ENCODE data around the gene SPATA16.
"Not testable (repeated sequence)": the region's sequence is repeated elsewhere in the genome, so short reads cannot be mapped to it uniquely, and the experiment has no call there.

SPATA16 gene

GRCh38 chr3:173140986-173141385, at the start of gene SPATA16:
Gene SPATA16 (minus strand): TSS chr3:173141235. CDS start chr3:173117731, 23,504 bp downstream.
- no peak for DNase-seq

GRCh38 chr3:173183022-173183421, 42.0 kb upstream of the SPATA16 start:
- DNase-seq = not testable (repeated sequence)

GRCh38 chr3:173173652-173174051, 32.6 kb upstream of the SPATA16 start:
- DNase-seq = no peak

GRCh38 chr3:173159139-173159538, 18.1 kb upstream of the SPATA16 start:
- not testable (repeated sequence) for DNase-seq

- DNase-seq = not testable (repeated sequence)
Observed at GRCh38 chr3:173156533-173156932, 15.5 kb upstream of the SPATA16 start.

GRCh38 chr3:173153631-173154030, 12.6 kb upstream of the SPATA16 start:
- DNase-seq = no peak

GRCh38 chr3:173139420-173139819, 1.6 kb downstream of the SPATA16 start:
- DNase-seq = no peak

- no peak for DNase-seq
Observed at GRCh38 chr3:173138026-173138425, 3.0 kb downstream of the SPATA16 start.

- no peak for DNase-seq
Observed at GRCh38 chr3:173135059-173135458, 6.0 kb downstream of the SPATA16 start.

- DNase-seq = no peak
Observed at GRCh38 chr3:173128633-173129032, 12.4 kb downstream of the SPATA16 start.

GRCh38 chr3:173111321-173111720, 29.7 kb downstream of the SPATA16 start:
- no peak for DNase-seq

GRCh38 chr3:173109143-173109542, 31.9 kb downstream of the SPATA16 start:
- DNase-seq = no peak

- no peak for DNase-seq
Observed at GRCh38 chr3:173103469-173103868, 37.6 kb downstream of the SPATA16 start.

GRCh38 chr3:173098959-173099358, 42.1 kb downstream of the SPATA16 start:
- no peak for DNase-seq

- DNase-seq = no peak
Observed at GRCh38 chr3:173096994-173097785, 43.8 kb downstream of the SPATA16 start.

- DNase-seq = no peak
Observed at GRCh38 chr3:173096140-173096539, 44.9 kb downstream of the SPATA16 start.

GRCh38 chr3:173092038-173092437, 49.0 kb downstream of the SPATA16 start:
- DNase-seq = no peak

- DNase-seq = no peak
Observed at GRCh38 chr3:173090492-173090891, 50.5 kb downstream of the SPATA16 start.

- no peak for DNase-seq
Observed at GRCh38 chr3:173089283-173089682, 51.8 kb downstream of the SPATA16 start.

- DNase-seq = no peak
Observed at GRCh38 chr3:173078525-173078924, 62.5 kb downstream of the SPATA16 start.

GRCh38 chr3:173066044-173067004, 74.7 kb downstream of the SPATA16 start:
- DNase-seq = peak; percentile 19

- no peak for DNase-seq
Observed at GRCh38 chr3:173065543-173065981, 75.5 kb downstream of the SPATA16 start.

- DNase-seq = no peak
Observed at GRCh38 chr3:173064631-173065030, 76.4 kb downstream of the SPATA16 start.

GRCh38 chr3:173058229-173058628, 82.8 kb downstream of the SPATA16 start:
- no peak for DNase-seq

Data from KG1 (cell line).